ENCODE measurements around the gene CIP2A. TPM values are rescaled to one million over a fixed set of nuclear protein-coding genes. Genes with fewer than 3 reads are reported as not detected.

CIP2A gene
- total RNA-seq (2021; fragmentation: NEBNext Ultra II Directional; extraction: Animal tissue kit (Norgen Biotek cat#: 25700)) (38.0 and 39.6 TPM in 2 replicates), polyA plus RNA-seq (2011; rRNA removed) (11.2 and 11.9 TPM in 2 replicates), polyA minus RNA-seq (2011; rRNA and poly(A)+ RNA removed) (160 and 208 TPM in 2 replicates)
- 16.1 TPM for polyA plus RNA-seq (2011; cell fraction: cytosol; rRNA removed)
- polyA plus RNA-seq (2011; cell fraction: nucleus; rRNA removed), result 174 TPM
- 17.8 to 29.8 TPM (median 26.8 TPM) in 4 replicates for polyA plus RNA-seq (2012, experiment 1 of 2)
- 1.4 TPM for polyA plus RNA-seq (2012, experiment 2 of 2)
- 33.4 TPM for polyA plus RNA-seq (2013, experiment 1 of 2)
- 32.1 TPM for polyA plus RNA-seq (2013, experiment 2 of 2)
- 23.3 TPM for polyA minus RNA-seq (2011; cell fraction: cytosol; rRNA and poly(A)+ RNA removed)
- 142 TPM for polyA minus RNA-seq (2011; cell fraction: nucleus; rRNA and poly(A)+ RNA removed)
- long read RNA-seq, experiment 1, full-length matches to known transcripts, result 1 of 19 reads
- long read RNA-seq, experiment 1, partial matches to known transcripts, result 13 of 19 reads
- long read RNA-seq, experiment 1, other reads (novel, unspliced or antisense), result 5 of 19 reads
- long read RNA-seq, experiment 2, partial matches to known transcripts, result 5 of 11 reads
- long read RNA-seq, experiment 2, other reads (novel, unspliced or antisense), result 5 of 11 reads

- H2BK120ac ChIP-seq (replicated peaks; ENCODE audit: low read depth, low read length), result no peak within 1 kb of the TSS
- H2BK15ac ChIP-seq (ENCODE audit: low read length), result no peak within 1 kb of the TSS
- peaks cover 0 to 9% (median 2%) of the 10 kb centered on the region in 4 experiments; a peak in 2 of 8 replicates for H3K36me3 ChIP-seq (ENCODE audit: control insufficient read depth in 2 of 4, insufficient read depth in 4 of 4, low read length in 3 of 4)
- H2BK12ac ChIP-seq (ENCODE audit: low read depth, low read length), result peak within 1 kb of the TSS; percentile 75; the same call in 1 of the 2 replicates
- H3K4ac ChIP-seq (replicated peaks; ENCODE audit: insufficient read length, low read depth, low read length), result peak within 1 kb of the TSS; percentile 96
- peak within 1 kb of the TSS; percentile 93 to 99 (median 98) for H3K9ac ChIP-seq (replicated peaks in 1 of 4; ENCODE audit: extremely low read depth in 1 of 4, low read depth in 3 of 4, low read length in 3 of 4)
- peak within 1 kb of the TSS; percentile 89 to 96 (median 92) for H3K4me3 ChIP-seq (ENCODE audit: extremely low read depth in 1 of 4, insufficient read depth in 2 of 4, low read depth in 3 of 4, low read length in 4 of 4)
- H2AK5ac ChIP-seq (ENCODE audit: low read depth, low read length), result no peak within 1 kb of the TSS
- H3K4me1 ChIP-seq (replicated peaks in 1 of 4; ENCODE audit: control insufficient read depth in 3 of 4, insufficient read depth in 4 of 4, low read length in 3 of 4), result peaks cover 0 to 7% (median 2%) of the 10 kb centered on the region in 4 experiments; a peak in 2 of 7 replicates
- CTCF ChIA-PET (ENCODE audit: partially characterized antibody), result interaction anchor here (1.3 to 3.0 kb wide), 3 partner anchors 12 to 75 kb away, joined by 3 to 16 read pairs (median 3); no protein-coding TSS in a partner anchor
- H3K23ac ChIP-seq (ENCODE audit: insufficient read length), result peak within 1 kb of the TSS; percentile 36
- H2BK5ac ChIP-seq (ENCODE audit: low read depth, low read length), result peak within 1 kb of the TSS; percentile 97
- H3K79me1 ChIP-seq (ENCODE audit: low read depth, low read length), result no peaks in the 10 kb centered on the region; the same call in none of the 2 replicates
- H3K9me3 ChIP-seq (ENCODE audit: insufficient read depth in 2 of 2, low read depth in 1 of 2, low read length in 1 of 2), result no peaks in the 10 kb centered on the region
- no peaks in the 10 kb centered on the region for H3K23me2 ChIP-seq (ENCODE audit: low read depth, low read length)
- peak within 1 kb of the TSS; percentile 89 for H2AFZ ChIP-seq (ENCODE audit: low read length)
- H3K27me3 ChIP-seq (replicated peaks in 1 of 4; ENCODE audit: control insufficient read depth in 3 of 4, extremely low read depth in 1 of 4, insufficient read depth in 3 of 4, low read length in 3 of 4), result no peaks in the 10 kb centered on the region
- no peaks in the 10 kb centered on the region for H4K20me1 ChIP-seq (replicated peaks in 1 of 2; ENCODE audit: control insufficient read depth in 1 of 2, insufficient read depth in 2 of 2, low read length in 2 of 2)
- H2BK20ac ChIP-seq (ENCODE audit: low read length), result no peak within 1 kb of the TSS
- POLR2A ChIA-PET (ENCODE audit: partially characterized antibody), result interaction anchor here (0.5 to 3.7 kb wide), 18 partner anchors 9 to 173 kb away, joined by 3 to 25 read pairs (median 4); no protein-coding TSS in a partner anchor
- DNase-seq (ENCODE audit: low read depth in 1 of 2, low spot score in 2 of 2) (peak; percentile 93 to 94), FAIRE-seq (peak; percentile 63)
- H4K91ac ChIP-seq (replicated peaks; ENCODE audit: insufficient read length, low read length), result peak within 1 kb of the TSS; percentile 89
- peak within 1 kb of the TSS; percentile 99 for H3K18ac ChIP-seq (ENCODE audit: extremely low read depth, low read length)
- H3K4me2 ChIP-seq (ENCODE audit: insufficient read depth in 1 of 2, low read depth in 2 of 2, low read length in 2 of 2), result peak within 1 kb of the TSS; percentile 73 to 82
- H3K56ac ChIP-seq (replicated peaks; ENCODE audit: insufficient read length, low read depth, low read length), result peak within 1 kb of the TSS; percentile 90
- peaks cover 14 to 89% of the 10 kb centered on the region in 2 experiments for H3K79me2 ChIP-seq (ENCODE audit: control insufficient read depth in 1 of 2, insufficient read depth in 2 of 2, low read length in 2 of 2)
- H3K14ac ChIP-seq (ENCODE audit: insufficient read length), result no peak within 1 kb of the TSS
- H3K27ac ChIP-seq (ENCODE audit: low read depth, low read length), result peak within 1 kb of the TSS; percentile 96
- 1% methylated on average over 59 of the region's 59 CpGs; no CpG with 5 or more reads in 1 of the 2 experiments for WGBS, 2 experiments (ENCODE audit: extremely low coverage in 1 of 2, insufficient coverage in 1 of 2, insufficient read length in 1 of 2, insufficient replicate concordance in 2 of 2, low coverage in 1 of 2, low lambda C conversion rate in 2 of 2, missing lambda C conversion rate in 1 of 2)
- H4K8ac ChIP-seq (ENCODE audit: extremely low read depth, insufficient read depth, low read length), result peak within 1 kb of the TSS; percentile 97; the same call in 1 of the 2 replicates
- H4K5ac ChIP-seq (ENCODE audit: insufficient read length, low read depth, low read length), result peak within 1 kb of the TSS; percentile 100
- TF ChIP-seq TBP (IDR thresholded peaks at IDR 0.05; ENCODE audit: low read depth, low read length), result peak; percentile 83
- TF ChIP-seq CBX5 (IDR thresholded peaks at IDR 0.05; ENCODE audit: low read depth, low read length), result no peak
- no peak for TF ChIP-seq FOSL1 (IDR thresholded peaks at IDR 0.05; ENCODE audit: insufficient read depth, low read depth, low read length)
- peak; percentile 95 for TF ChIP-seq ASH2L (IDR thresholded peaks at IDR 0.05; ENCODE audit: low read length)
- TF ChIP-seq SP2 (IDR thresholded peaks at IDR 0.05; ENCODE audit: low read length), result no peak
- peak; percentile 96 to 98 for TF ChIP-seq POLR2A (IDR thresholded peaks at IDR 0.05; ENCODE audit: control extremely low read depth in 1 of 2, low read depth in 2 of 2, low read length in 2 of 2)
- TF ChIP-seq CTBP2 (IDR thresholded peaks at IDR 0.05; ENCODE audit: borderline replicate concordance, insufficient read depth, insufficient read length, low read length), result no peak
- TF ChIP-seq NANOG (IDR thresholded peaks at IDR 0.05; ENCODE audit: insufficient read depth, low read depth, low read length, poor library complexity, severe bottlenecking), result no peak
These were observed at the start of gene CIP2A, which contains the start of gene DZIP3 for GRCh38 chr3:108589081-108589997. Gene CIP2A (minus strand): TSS chr3:108589438. CDS start chr3:108589375, 63 bp downstream. Gene DZIP3 (plus strand): TSS chr3:108589722. CDS start chr3:108605407, 15,685 bp downstream.
